Peyer's patch (tissue), 4 donors: Measurements from ENCODE around the gene CD302.

Experiments
- POLR2A ChIP-seq, 2 donors: fragments of 450-650 bp; IDR thresholded peaks; one replicate each; pipeline ENCODE4 v1.5.1; 2017; ENCODE audit warnings: antibody characterized with exemption in 2 of 2, mild to moderate bottlenecking in 2 of 2, moderate library complexity in 2 of 2
- TF ChIP-seq, protein P1 (sequence below), 6 experiments: fragments of 450-650 bp in 4 of 6; fragments of 200-600 bp in 2 of 6; sonication (generic) in 1 of 6; IDR thresholded peaks; one replicate each; pipeline ENCODE4 v1.5.1; 2017 to 2019; ENCODE audit warnings: antibody characterized with exemption in 6 of 6, mild to moderate bottlenecking in 3 of 6, moderate library complexity in 1 of 6

DNA sequence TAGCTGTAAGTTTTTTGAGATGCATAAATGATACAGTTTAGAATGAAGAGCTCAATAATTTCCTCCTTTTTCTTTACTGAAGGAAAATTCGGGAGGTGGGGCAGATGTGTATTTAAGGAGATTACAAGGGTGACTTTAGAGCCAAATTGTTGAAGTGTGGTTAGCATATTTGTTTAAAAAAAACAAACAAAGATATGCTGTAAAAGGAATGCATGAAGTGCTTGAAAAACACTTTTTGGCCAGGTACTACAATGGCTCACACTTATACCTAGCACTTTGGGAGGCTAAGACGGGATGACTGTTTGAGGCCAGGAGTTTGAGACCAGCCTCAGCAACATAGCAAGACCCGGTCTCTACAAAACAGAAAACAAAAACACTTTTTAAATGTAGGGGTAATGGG, 38.4 kb downstream of the CD302 start:
- TF ChIP-seq, protein P1, sequence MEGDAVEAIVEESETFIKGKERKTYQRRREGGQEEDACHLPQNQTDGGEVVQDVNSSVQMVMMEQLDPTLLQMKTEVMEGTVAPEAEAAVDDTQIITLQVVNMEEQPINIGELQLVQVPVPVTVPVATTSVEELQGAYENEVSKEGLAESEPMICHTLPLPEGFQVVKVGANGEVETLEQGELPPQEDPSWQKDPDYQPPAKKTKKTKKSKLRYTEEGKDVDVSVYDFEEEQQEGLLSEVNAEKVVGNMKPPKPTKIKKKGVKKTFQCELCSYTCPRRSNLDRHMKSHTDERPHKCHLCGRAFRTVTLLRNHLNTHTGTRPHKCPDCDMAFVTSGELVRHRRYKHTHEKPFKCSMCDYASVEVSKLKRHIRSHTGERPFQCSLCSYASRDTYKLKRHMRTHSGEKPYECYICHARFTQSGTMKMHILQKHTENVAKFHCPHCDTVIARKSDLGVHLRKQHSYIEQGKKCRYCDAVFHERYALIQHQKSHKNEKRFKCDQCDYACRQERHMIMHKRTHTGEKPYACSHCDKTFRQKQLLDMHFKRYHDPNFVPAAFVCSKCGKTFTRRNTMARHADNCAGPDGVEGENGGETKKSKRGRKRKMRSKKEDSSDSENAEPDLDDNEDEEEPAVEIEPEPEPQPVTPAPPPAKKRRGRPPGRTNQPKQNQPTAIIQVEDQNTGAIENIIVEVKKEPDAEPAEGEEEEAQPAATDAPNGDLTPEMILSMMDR (IDR thresholded peaks at IDR 0.05) = no peak
- no peak for TF ChIP-seq POLR2A (IDR thresholded peaks at IDR 0.05)
